WTC11 (cell line): ENCODE data around the gene POLA1. TPM values are rescaled to one million over a fixed set of nuclear protein-coding genes. Genes with fewer than 3 reads are reported as not detected.

ENCODE experiments used
- ATAC-seq: fragments of 200-7000 bp; cut with Tn5 transposase; 2 replicates; pipeline ENCODE4 v1.10.0; 2021; ENCODE audit warnings: mild to moderate bottlenecking, moderate library complexity
- CTCF ChIA-PET: fragments of 300-600 bp; sonication (Branson Sonifier 250); formaldehyde crosslinking; loops from one replicate; lab custom pipeline; 2021; ENCODE audit warnings: antibody characterized with exemption; lab: Charles Lee
- POLR2A ChIA-PET: fragments of 350-600 bp; sonication (Branson Sonifier 250); formaldehyde crosslinking; loops from one replicate; lab custom pipeline; 2021; ENCODE audit warnings: antibody characterized with exemption; lab: Charles Lee
- DNase-seq: peaks from one replicate; pipeline ENCODE4 v3.0.0; 2021; ENCODE audit warnings: low spot score
- H3K27ac Mint-ChIP-seq: 2 replicates; pipeline ENCODE4 v1.8.0; 2021; ENCODE audit warnings: mixed read lengths
- H3K27me3 Mint-ChIP-seq: 2 replicates; pipeline ENCODE4 v1.8.0; 2021; ENCODE audit warnings: low read depth, mild to moderate bottlenecking, moderate library complexity, mixed read lengths
- H3K36me3 Mint-ChIP-seq: 2 replicates; pipeline ENCODE4 v1.8.0; 2021; ENCODE audit warnings: mixed read lengths
- H3K4me1 Mint-ChIP-seq: 2 replicates; pipeline ENCODE4 v1.8.0; 2022; ENCODE audit warnings: mixed read lengths
- H3K4me3 Mint-ChIP-seq: 2 replicates; pipeline ENCODE4 v1.8.0; 2021; ENCODE audit warnings: mild to moderate bottlenecking, moderate library complexity, mixed read lengths
- H3K9me3 Mint-ChIP-seq: 2 replicates; pipeline ENCODE4 v1.8.0; 2021; ENCODE audit warnings: mixed read lengths
- ATF1 ChIP-seq: sonication (generic); formaldehyde crosslinking; IDR thresholded peaks from 2 replicates; pipeline ENCODE4 v1.8.1; 2023; ENCODE audit warnings: mild to moderate bottlenecking, moderate library complexity, missing genetic modification reagents
- FOXJ3 ChIP-seq: sonication (generic); formaldehyde crosslinking; IDR thresholded peaks from 2 replicates; pipeline ENCODE4 v1.9.0; 2021; ENCODE audit warnings: missing genetic modification reagents, mild to moderate bottlenecking, borderline replicate concordance
- FOXK1 ChIP-seq: sonication (generic); formaldehyde crosslinking; IDR thresholded peaks from 2 replicates; pipeline ENCODE4 v1.8.0; 2022; ENCODE audit warnings: mild to moderate bottlenecking, moderate library complexity, missing genetic modification reagents
- FOXP1 ChIP-seq: sonication (generic); formaldehyde crosslinking; IDR thresholded peaks from 2 replicates; pipeline ENCODE4 v1.8.0; 2022; ENCODE audit warnings: missing genetic modification reagents, mild to moderate bottlenecking, moderate library complexity, borderline replicate concordance
- GABPB1 ChIP-seq: sonication (generic); formaldehyde crosslinking; IDR thresholded peaks from 2 replicates; pipeline ENCODE4 v1.8.1; 2023; ENCODE audit warnings: mild to moderate bottlenecking, missing genetic modification reagents
- GRHL2 ChIP-seq: fragments of 250-450 bp; sonication (Bioruptor Pico); IDR thresholded peaks from 2 replicates; pipeline ENCODE4 v1.8.0; 2022; ENCODE audit warnings: mild to moderate bottlenecking, moderate library complexity; ENCODE audit not compliant: insufficient replicate concordance, severe bottlenecking
- MYBL2 ChIP-seq: sonication (generic); formaldehyde crosslinking; IDR thresholded peaks from 2 replicates; pipeline ENCODE4 v1.8.1; 2023; ENCODE audit warnings: mild to moderate bottlenecking, moderate library complexity, missing genetic modification reagents
- NR1H2 ChIP-seq: sonication (generic); formaldehyde crosslinking; IDR thresholded peaks from 2 replicates; pipeline ENCODE4 v1.9.0; 2021; ENCODE audit warnings: mild to moderate bottlenecking, moderate library complexity, missing genetic modification reagents
- ZNF121 ChIP-seq: sonication (generic); formaldehyde crosslinking; IDR thresholded peaks from 2 replicates; pipeline ENCODE4 v1.8.0; 2023; ENCODE audit warnings: missing genetic modification reagents
- ZNF138 ChIP-seq: sonication (generic); formaldehyde crosslinking; conservative IDR thresholded peaks from 2 replicates; pipeline ENCODE4 v1.8.1; 2022; ENCODE audit warnings: mild to moderate bottlenecking, moderate library complexity, missing genetic modification reagents
- ZNF219 ChIP-seq: sonication (generic); formaldehyde crosslinking; IDR thresholded peaks from 2 replicates; pipeline ENCODE4 v1.8.0; 2023; ENCODE audit warnings: missing genetic modification reagents, mild to moderate bottlenecking, borderline replicate concordance
- ZNF396 ChIP-seq: fragments of 250-450 bp; sonication (Bioruptor Pico); IDR thresholded peaks from 2 replicates; pipeline ENCODE4 v1.8.0; 2021; ENCODE audit warnings: mild to moderate bottlenecking, moderate library complexity, borderline replicate concordance
- total RNA-seq: library from RNA; stranded (reverse); gene quantifications from 3 replicates; pipeline ENCODE4 v1.2.3, GENCODE V29; 2021
- TF ChIP-seq, protein P1 (sequence below): sonication (generic); formaldehyde crosslinking; IDR thresholded peaks from 2 replicates; pipeline ENCODE4 v1.8.1; 2023; ENCODE audit warnings: mild to moderate bottlenecking, missing genetic modification reagents, borderline replicate concordance
- TF ChIP-seq, protein P2 (sequence below): sonication (generic); formaldehyde crosslinking; IDR thresholded peaks from 2 replicates; pipeline ENCODE4 v1.8.0; 2022; ENCODE audit warnings: mild to moderate bottlenecking, missing genetic modification reagents
- TF ChIP-seq, protein P3 (sequence below): sonication (generic); formaldehyde crosslinking; IDR thresholded peaks from 2 replicates; pipeline ENCODE4 v1.8.0; 2022; ENCODE audit warnings: mild to moderate bottlenecking, missing genetic modification reagents
- TF ChIP-seq, protein P4 (sequence below): sonication (generic); formaldehyde crosslinking; conservative IDR thresholded peaks from 2 replicates; pipeline ENCODE4 v1.8.1; 2023; ENCODE audit warnings: mild to moderate bottlenecking, low read depth, missing genetic modification reagents, moderate library complexity
- TF ChIP-seq, protein P5 (sequence below): fragments of 250-450 bp; sonication (Bioruptor Pico); IDR thresholded peaks from 2 replicates; pipeline ENCODE4 v1.9.0; 2021; ENCODE audit warnings: mild to moderate bottlenecking
- TF ChIP-seq, protein P6 (sequence below): sonication (generic); formaldehyde crosslinking; IDR thresholded peaks from 2 replicates; pipeline ENCODE4 v1.8.1; 2022; ENCODE audit warnings: low read depth, mild to moderate bottlenecking, moderate library complexity, missing genetic modification reagents, borderline replicate concordance

The POLA1 gene
- total RNA-seq, 1 experiment from 2014 or later, result 29.9 TPM

DNA sequence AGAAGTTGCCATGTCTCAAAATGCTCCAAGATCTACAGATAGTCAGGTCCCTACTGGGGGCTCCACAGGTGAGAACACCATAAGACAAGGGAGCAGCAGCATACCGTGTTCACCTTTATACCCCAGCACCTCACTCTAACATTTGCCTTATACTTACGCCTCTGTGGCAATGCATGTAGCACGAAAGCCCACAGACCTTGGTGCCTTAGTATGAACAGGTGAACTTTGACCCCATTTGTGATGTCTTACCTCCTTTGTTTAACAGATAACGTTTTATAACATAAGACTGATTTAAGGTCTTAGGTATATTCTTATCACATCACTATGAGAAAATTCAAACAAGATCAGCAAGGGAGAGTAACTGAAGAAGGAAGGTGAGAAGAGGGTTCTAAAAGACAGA is 193.2 kb downstream of the POLA1 start:
- no peak overlapping the region for H3K27ac Mint-ChIP-seq
- TF ChIP-seq ZNF396, result no peak
- TF ChIP-seq, protein P1, sequence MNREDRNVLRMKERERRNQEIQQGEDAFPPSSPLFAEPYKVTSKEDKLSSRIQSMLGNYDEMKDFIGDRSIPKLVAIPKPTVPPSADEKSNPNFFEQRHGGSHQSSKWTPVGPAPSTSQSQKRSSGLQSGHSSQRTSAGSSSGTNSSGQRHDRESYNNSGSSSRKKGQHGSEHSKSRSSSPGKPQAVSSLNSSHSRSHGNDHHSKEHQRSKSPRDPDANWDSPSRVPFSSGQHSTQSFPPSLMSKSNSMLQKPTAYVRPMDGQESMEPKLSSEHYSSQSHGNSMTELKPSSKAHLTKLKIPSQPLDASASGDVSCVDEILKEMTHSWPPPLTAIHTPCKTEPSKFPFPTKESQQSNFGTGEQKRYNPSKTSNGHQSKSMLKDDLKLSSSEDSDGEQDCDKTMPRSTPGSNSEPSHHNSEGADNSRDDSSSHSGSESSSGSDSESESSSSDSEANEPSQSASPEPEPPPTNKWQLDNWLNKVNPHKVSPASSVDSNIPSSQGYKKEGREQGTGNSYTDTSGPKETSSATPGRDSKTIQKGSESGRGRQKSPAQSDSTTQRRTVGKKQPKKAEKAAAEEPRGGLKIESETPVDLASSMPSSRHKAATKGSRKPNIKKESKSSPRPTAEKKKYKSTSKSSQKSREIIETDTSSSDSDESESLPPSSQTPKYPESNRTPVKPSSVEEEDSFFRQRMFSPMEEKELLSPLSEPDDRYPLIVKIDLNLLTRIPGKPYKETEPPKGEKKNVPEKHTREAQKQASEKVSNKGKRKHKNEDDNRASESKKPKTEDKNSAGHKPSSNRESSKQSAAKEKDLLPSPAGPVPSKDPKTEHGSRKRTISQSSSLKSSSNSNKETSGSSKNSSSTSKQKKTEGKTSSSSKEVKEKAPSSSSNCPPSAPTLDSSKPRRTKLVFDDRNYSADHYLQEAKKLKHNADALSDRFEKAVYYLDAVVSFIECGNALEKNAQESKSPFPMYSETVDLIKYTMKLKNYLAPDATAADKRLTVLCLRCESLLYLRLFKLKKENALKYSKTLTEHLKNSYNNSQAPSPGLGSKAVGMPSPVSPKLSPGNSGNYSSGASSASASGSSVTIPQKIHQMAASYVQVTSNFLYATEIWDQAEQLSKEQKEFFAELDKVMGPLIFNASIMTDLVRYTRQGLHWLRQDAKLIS (CRISPR knock-in tag), result no peak
- TF ChIP-seq, protein P2, sequence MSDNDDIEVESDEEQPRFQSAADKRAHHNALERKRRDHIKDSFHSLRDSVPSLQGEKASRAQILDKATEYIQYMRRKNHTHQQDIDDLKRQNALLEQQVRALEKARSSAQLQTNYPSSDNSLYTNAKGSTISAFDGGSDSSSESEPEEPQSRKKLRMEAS, result no peak
- TF ChIP-seq ZNF138 (CRISPR knock-in tag), result no peak
- TF ChIP-seq, protein P3, sequence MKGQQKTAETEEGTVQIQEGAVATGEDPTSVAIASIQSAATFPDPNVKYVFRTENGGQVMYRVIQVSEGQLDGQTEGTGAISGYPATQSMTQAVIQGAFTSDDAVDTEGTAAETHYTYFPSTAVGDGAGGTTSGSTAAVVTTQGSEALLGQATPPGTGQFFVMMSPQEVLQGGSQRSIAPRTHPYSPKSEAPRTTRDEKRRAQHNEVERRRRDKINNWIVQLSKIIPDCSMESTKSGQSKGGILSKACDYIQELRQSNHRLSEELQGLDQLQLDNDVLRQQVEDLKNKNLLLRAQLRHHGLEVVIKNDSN (CRISPR knock-in tag), result no peak
- TF ChIP-seq FOXJ3 (CRISPR knock-in tag), result no peak
- no peak for TF ChIP-seq ZNF219 (CRISPR knock-in tag)
- TF ChIP-seq, protein P4, sequence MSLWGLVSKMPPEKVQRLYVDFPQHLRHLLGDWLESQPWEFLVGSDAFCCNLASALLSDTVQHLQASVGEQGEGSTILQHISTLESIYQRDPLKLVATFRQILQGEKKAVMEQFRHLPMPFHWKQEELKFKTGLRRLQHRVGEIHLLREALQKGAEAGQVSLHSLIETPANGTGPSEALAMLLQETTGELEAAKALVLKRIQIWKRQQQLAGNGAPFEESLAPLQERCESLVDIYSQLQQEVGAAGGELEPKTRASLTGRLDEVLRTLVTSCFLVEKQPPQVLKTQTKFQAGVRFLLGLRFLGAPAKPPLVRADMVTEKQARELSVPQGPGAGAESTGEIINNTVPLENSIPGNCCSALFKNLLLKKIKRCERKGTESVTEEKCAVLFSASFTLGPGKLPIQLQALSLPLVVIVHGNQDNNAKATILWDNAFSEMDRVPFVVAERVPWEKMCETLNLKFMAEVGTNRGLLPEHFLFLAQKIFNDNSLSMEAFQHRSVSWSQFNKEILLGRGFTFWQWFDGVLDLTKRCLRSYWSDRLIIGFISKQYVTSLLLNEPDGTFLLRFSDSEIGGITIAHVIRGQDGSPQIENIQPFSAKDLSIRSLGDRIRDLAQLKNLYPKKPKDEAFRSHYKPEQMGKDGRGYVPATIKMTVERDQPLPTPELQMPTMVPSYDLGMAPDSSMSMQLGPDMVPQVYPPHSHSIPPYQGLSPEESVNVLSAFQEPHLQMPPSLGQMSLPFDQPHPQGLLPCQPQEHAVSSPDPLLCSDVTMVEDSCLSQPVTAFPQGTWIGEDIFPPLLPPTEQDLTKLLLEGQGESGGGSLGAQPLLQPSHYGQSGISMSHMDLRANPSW (CRISPR knock-in tag), result no peak
- no peak for TF ChIP-seq ZNF121 (CRISPR knock-in tag)
- TF ChIP-seq, protein P5, sequence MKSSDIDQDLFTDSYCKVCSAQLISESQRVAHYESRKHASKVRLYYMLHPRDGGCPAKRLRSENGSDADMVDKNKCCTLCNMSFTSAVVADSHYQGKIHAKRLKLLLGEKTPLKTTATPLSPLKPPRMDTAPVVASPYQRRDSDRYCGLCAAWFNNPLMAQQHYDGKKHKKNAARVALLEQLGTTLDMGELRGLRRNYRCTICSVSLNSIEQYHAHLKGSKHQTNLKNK (CRISPR knock-in tag), result no peak
- TF ChIP-seq NR1H2 (CRISPR knock-in tag), result no peak
- TF ChIP-seq, protein P6, sequence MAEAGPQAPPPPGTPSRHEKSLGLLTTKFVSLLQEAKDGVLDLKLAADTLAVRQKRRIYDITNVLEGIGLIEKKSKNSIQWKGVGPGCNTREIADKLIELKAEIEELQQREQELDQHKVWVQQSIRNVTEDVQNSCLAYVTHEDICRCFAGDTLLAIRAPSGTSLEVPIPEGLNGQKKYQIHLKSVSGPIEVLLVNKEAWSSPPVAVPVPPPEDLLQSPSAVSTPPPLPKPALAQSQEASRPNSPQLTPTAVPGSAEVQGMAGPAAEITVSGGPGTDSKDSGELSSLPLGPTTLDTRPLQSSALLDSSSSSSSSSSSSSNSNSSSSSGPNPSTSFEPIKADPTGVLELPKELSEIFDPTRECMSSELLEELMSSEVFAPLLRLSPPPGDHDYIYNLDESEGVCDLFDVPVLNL (CRISPR knock-in tag), result no peak
- no peak for TF ChIP-seq GRHL2
- no peak for TF ChIP-seq FOXK1
- no peak for TF ChIP-seq FOXP1 (CRISPR knock-in tag)
- TF ChIP-seq MYBL2 (CRISPR knock-in tag), result no peak
- no peak for DNase-seq
- no peaks in the 10 kb centered on the region for H3K4me1 Mint-ChIP-seq
- ATAC-seq, result no peak
- H3K4me3 Mint-ChIP-seq, result no peak overlapping the region
- ChIA-PET CTCF (no interaction called here), POLR2A (no interaction called here)
- no peaks in the 10 kb centered on the region for H3K9me3 Mint-ChIP-seq
- peaks cover 12% of the 10 kb centered on the region for H3K36me3 Mint-ChIP-seq
- H3K27me3 Mint-ChIP-seq, result no peaks in the 10 kb centered on the region

DNA sequence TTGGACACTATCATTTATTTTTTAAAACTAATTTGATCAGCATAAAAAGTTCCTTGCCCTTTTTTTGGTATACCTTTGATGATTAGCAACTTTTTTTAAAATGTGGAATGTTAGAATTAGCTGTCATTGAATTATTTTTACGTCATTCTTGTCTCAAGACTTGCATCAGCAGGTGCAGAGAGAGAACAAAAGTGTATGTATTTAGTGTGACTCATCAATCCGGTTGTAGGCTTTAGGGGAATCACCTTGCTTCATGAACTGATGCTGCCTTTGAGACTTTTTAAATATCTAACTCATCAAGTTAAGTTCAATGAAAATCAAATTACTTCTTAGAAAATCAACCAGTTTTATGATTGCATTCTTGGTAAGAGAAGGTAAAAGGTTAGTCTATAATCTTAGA is 197.0 kb downstream of the POLA1 start:
- peaks cover 31% of the 10 kb centered on the region for H3K36me3 Mint-ChIP-seq
- peaks cover 9% of the 10 kb centered on the region; the same call in 1 of the 2 replicates for H3K9me3 Mint-ChIP-seq
- no peak overlapping the region for H3K27ac Mint-ChIP-seq
- H3K4me1 Mint-ChIP-seq, result no peaks in the 10 kb centered on the region
- no peaks in the 10 kb centered on the region for H3K27me3 Mint-ChIP-seq
- DNase-seq, result no peak
- TF ChIP-seq GABPB1 (0 out of 2 replicates have a peak, but pooled peaks have one; percentile 23), ATF1 (CRISPR knock-in tag) (no peak)
- TF ChIP-seq, all 79 proteins: peak for 1
- no peak for ATAC-seq
- CTCF ChIA-PET, result interaction anchor here (1.0 kb wide), 1 partner anchor 52 kb away, joined by 4 read pairs; no protein-coding TSS in a partner anchor
- POLR2A ChIA-PET, result no interaction called here
- no peak overlapping the region for H3K4me3 Mint-ChIP-seq
